ENCODE results near the gene NATD1. TPM values are rescaled to one million over a fixed set of nuclear protein-coding genes. Genes with fewer than 3 reads are reported as not detected.

The NATD1 gene
- total RNA-seq, 1 donor from 2014 or later: 1.6 TPM

DNA sequence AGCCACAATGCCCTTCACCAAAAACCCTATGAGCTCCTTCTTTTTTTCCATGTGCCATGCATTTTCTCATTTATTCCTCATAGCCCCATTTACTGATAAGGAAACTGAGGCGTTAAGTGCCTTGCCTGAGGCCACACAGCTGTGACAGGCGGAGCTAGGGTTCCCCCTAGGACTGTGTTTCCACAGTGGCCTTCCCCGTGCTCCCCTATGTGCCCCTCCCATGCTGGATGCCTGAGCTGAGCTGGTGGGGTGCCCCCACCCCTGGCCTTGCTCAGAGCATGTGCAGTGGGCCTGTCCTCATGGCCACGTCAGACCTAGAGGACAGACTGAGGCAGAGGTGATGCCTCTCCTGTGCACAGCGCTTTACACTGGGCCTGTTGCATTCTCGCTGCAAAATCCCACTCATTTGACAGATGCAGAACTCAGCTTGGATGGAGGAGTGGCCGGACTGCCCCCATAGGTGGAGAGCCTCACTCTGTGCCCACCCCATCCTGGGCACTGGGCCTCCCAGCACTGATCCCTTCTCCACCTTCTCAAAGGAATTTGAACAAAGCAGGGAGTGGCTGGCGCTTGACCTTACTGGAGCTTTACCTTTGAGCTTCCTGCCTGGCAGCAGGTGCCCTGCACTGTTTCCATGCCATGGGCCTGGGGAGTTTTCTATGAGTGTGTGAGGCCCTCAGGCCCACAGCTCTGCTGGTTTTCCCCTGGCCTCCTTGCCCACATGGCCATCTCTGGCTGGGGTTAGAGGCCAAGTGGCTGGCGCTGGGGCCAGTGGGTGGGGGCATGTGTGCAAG lies 33.9 kb upstream of the NATD1 start:
- H3K27ac Mint-ChIP-seq: peak overlapping the region; percentile 91

GRCh38 chr17:21286066-21286770 lies 33.0 kb upstream of the NATD1 start:
- Mint-ChIP-seq H3K9me3 (no peaks in the 10 kb centered on the region), H3K4me1 (ENCODE audit: low read depth) (peaks cover 37% of the 10 kb centered on the region), H3K27ac (peak overlapping the region; percentile 91), H3K4me3 (ENCODE audit: low read depth) (peak overlapping the region; percentile 96), H3K36me3 (ENCODE audit: low read depth) (peaks cover 47% of the 10 kb centered on the region), H3K27me3 (ENCODE audit: low read depth) (no peaks in the 10 kb centered on the region)
- no peak for DNase-seq (ENCODE audit: low spot score)
- intact Hi-C loops (cut with micrococcal nuclease): no loop called here

More for the DNA sequence above, 33.9 kb upstream of the NATD1 start:
- no peaks in the 10 kb centered on the region for H3K27me3 Mint-ChIP-seq (ENCODE audit: low read depth)
- peaks cover 37% of the 10 kb centered on the region for H3K4me1 Mint-ChIP-seq (ENCODE audit: low read depth)
- peak overlapping the region; percentile 96 for H3K4me3 Mint-ChIP-seq (ENCODE audit: low read depth)
- H3K9me3 Mint-ChIP-seq: no peaks in the 10 kb centered on the region
- peaks cover 53% of the 10 kb centered on the region for H3K36me3 Mint-ChIP-seq (ENCODE audit: low read depth)
- no peak for DNase-seq (ENCODE audit: low spot score)
- intact Hi-C loops (cut with micrococcal nuclease): loop anchor here (1.0 kb wide), 2 partner anchors 34 to 170 kb away; partner anchors contain the start of gene NATD1

GRCh38 chr17:21285164-21286065 lies 32.2 kb upstream of the NATD1 start:
- Mint-ChIP-seq H3K36me3 (ENCODE audit: low read depth) (peaks cover 41% of the 10 kb centered on the region), H3K4me1 (ENCODE audit: low read depth) (peaks cover 36% of the 10 kb centered on the region), H3K27me3 (ENCODE audit: low read depth) (no peaks in the 10 kb centered on the region), H3K4me3 (ENCODE audit: low read depth) (peak overlapping the region; percentile 96), H3K9me3 (no peaks in the 10 kb centered on the region), H3K27ac (peak overlapping the region; percentile 91)
- intact Hi-C loops (cut with micrococcal nuclease): no loop called here
- no peak for DNase-seq (ENCODE audit: low spot score)

DNA sequence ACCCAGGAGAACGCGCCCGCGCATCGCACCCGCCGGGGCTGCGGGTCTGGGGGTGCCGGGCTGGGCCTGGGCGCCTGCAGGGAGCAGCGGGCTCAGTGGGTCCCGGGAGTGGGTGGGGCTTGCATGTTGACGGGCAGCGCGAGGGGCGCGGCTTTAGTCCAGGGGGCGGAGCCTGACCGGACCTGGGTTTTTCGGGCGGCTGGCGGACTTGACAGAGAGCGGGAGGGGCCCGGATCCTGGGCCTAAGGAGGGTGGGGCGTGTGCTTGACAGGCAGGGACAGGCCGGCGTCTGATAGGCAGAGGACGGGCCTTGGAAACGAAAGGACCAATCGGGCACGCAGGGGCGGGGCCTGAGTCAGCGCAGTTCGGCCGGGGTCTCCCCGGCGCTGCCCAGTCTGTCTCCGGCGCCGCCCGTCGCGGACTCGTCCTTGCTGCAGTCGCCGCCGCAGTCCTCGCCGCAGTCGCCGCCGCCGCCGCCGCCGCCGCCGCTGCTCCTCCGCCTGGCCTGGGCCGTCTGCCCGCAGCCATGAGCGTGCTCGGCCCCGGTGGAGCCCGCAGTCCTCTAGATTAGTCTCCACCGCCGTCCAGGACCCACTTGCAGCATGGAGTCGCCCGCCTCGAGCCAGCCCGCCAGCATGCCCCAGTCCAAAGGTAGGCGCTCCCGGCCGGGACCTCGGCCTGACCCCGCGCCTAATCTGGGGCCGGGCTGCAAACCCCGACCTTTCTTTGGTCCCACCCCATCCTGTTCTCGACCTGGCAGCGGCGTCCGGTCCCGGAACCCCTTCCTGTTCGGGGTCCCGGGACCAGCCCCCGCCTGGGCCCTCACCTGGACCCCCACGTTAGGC lies 31.3 kb upstream of the NATD1 start, which contains the start of gene MAP2K3:
Gene MAP2K3, plus strand, starts transcription at position 393 of the 845 bp plus-strand sequence. Its CDS starts 210 bp downstream, at position 603.
- intact Hi-C loops (cut with micrococcal nuclease): loop anchor here (1.0 to 5.0 kb wide), 2 partner anchors 38 to 241 kb away; partner anchors contain the start of gene USP22
- no peaks in the 10 kb centered on the region for H3K27me3 Mint-ChIP-seq (ENCODE audit: low read depth)
- peaks cover 40% of the 10 kb centered on the region for H3K36me3 Mint-ChIP-seq (ENCODE audit: low read depth)
- H3K4me1 Mint-ChIP-seq (ENCODE audit: low read depth): peaks cover 44% of the 10 kb centered on the region
- peak within 1 kb of the TSS; percentile 96 for H3K4me3 Mint-ChIP-seq (ENCODE audit: low read depth)
- peak; percentile 97 for DNase-seq (ENCODE audit: low spot score)
- no peaks in the 10 kb centered on the region for H3K9me3 Mint-ChIP-seq
- peak within 1 kb of the TSS; percentile 91 for H3K27ac Mint-ChIP-seq

DNA sequence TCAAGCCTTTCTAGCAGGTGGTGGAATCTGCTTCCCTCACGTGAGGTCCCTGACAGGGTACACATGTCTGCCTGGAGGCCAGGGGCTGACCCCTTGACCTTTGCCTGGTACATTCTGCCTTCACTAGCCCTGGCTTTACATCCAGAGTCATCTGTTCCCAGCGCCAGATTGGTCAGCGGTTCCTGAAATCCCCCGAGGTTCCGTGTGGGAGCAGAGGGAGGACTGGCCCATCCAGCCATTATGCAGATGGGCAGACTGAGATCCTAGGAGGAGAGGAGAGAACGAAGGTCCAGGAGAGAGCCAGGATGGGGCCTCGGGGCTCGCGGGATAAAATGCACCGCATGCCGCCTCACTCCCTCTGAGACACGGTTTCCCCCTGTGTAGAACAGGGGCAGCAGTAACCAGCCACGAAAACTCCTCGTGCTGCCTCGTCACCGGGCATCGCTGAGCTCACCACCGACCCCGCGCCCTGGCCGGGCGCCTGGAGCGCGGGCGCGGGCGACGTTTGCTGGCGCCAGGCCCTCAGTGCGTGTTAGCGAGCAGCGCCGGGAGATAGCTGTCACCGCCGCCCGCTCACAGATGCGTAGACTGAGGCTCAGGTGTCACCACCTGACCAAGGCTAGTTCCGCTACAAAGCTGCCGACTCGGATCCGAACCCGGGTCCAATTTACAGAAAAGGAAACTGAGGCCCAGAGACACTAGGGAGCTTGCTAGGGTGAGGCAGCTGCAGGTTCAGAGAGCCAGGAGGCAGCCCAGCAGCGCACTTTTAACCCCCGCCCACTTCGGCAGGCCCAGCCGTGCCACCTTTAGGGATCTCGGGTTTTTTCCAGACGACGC lies 30.5 kb upstream of the NATD1 start:
- Mint-ChIP-seq H3K27me3 (ENCODE audit: low read depth) (no peaks in the 10 kb centered on the region), H3K4me3 (ENCODE audit: low read depth) (peak overlapping the region; percentile 96), H3K36me3 (ENCODE audit: low read depth) (peaks cover 37% of the 10 kb centered on the region), H3K9me3 (no peaks in the 10 kb centered on the region), H3K27ac (peak overlapping the region; percentile 13), H3K4me1 (ENCODE audit: low read depth) (peaks cover 45% of the 10 kb centered on the region)
- DNase-seq (ENCODE audit: low spot score): no peak
- intact Hi-C loops (cut with micrococcal nuclease): loop anchor here (1.0 to 5.0 kb wide), 2 partner anchors 39 to 240 kb away; partner anchors contain the start of gene USP22

DNA sequence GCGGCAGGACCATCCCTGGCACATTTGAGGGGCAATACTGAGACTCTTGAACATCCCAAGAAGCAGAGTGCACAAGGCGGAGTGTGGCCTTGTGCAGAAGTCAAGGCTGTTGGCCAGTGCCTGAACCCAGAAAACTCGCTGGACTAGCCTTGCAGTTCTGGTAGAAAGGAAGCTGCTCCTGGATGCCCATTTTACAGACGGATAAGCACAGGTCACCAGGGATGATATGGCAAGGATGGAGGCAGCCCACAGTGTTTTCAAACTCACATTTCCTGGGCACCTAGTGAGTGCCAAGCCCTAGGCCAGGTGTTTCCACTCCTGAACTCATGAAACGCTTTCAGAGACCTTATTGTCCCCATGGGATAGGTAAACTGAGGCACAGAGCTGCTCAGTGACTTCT lies 29.6 kb upstream of the NATD1 start:
- Mint-ChIP-seq H3K4me3 (ENCODE audit: low read depth) (no peak overlapping the region), H3K9me3 (no peaks in the 10 kb centered on the region), H3K4me1 (ENCODE audit: low read depth) (peaks cover 43% of the 10 kb centered on the region), H3K27me3 (ENCODE audit: low read depth) (no peaks in the 10 kb centered on the region), H3K36me3 (ENCODE audit: low read depth) (peaks cover 28% of the 10 kb centered on the region), H3K27ac (no peak overlapping the region)
- DNase-seq (ENCODE audit: low spot score): no peak
- intact Hi-C loops (cut with micrococcal nuclease): loop anchor here (5.0 kb wide), 1 partner anchor 39 kb away; no protein-coding TSS in a partner anchor

- no peak for DNase-seq (ENCODE audit: low spot score)
- Mint-ChIP-seq H3K4me3 (ENCODE audit: low read depth) (no peak overlapping the region), H3K36me3 (ENCODE audit: low read depth) (peaks cover 22% of the 10 kb centered on the region), H3K4me1 (ENCODE audit: low read depth) (peaks cover 37% of the 10 kb centered on the region), H3K27ac (no peak overlapping the region), H3K27me3 (ENCODE audit: low read depth) (no peaks in the 10 kb centered on the region), H3K9me3 (no peaks in the 10 kb centered on the region)
- intact Hi-C loops (cut with micrococcal nuclease): loop anchor here (5.0 kb wide), 1 partner anchor 40 kb away; no protein-coding TSS in a partner anchor
These were observed 29.0 kb upstream of the NATD1 start for GRCh38 chr17:21282231-21282630.

- Mint-ChIP-seq H3K36me3 (ENCODE audit: low read depth) (peaks cover under 1% of the 10 kb centered on the region), H3K27me3 (ENCODE audit: low read depth) (no peaks in the 10 kb centered on the region), H3K9me3 (no peaks in the 10 kb centered on the region), H3K4me1 (ENCODE audit: low read depth) (peaks cover 35% of the 10 kb centered on the region), H3K27ac (no peak overlapping the region), H3K4me3 (ENCODE audit: low read depth) (no peak overlapping the region)
- peak; percentile 80 for DNase-seq (ENCODE audit: low spot score)
- intact Hi-C loops (cut with micrococcal nuclease): loop anchor here (1.0 to 5.0 kb wide), 2 partner anchors 42 to 233 kb away; no protein-coding TSS in a partner anchor
These were observed 26.9 kb upstream of the NATD1 start for GRCh38 chr17:21280081-21280518.

GRCh38 chr17:21279582-21279981 lies 26.4 kb upstream of the NATD1 start:
- H3K27ac Mint-ChIP-seq: no peak overlapping the region

GRCh38 chr17:21279198-21279535 lies 26.0 kb upstream of the NATD1 start:
- Mint-ChIP-seq H3K36me3 (ENCODE audit: low read depth) (no peaks in the 10 kb centered on the region), H3K4me3 (ENCODE audit: low read depth) (no peak overlapping the region), H3K4me1 (ENCODE audit: low read depth) (peaks cover 38% of the 10 kb centered on the region), H3K27me3 (ENCODE audit: low read depth) (no peaks in the 10 kb centered on the region), H3K27ac (no peak overlapping the region), H3K9me3 (no peaks in the 10 kb centered on the region)
- intact Hi-C loops (cut with micrococcal nuclease): no loop called here
- no peak for DNase-seq (ENCODE audit: low spot score)

More at GRCh38 chr17:21279582-21279981, 26.4 kb upstream of the NATD1 start:
- intact Hi-C loops (cut with micrococcal nuclease): no loop called here
- Mint-ChIP-seq H3K36me3 (ENCODE audit: low read depth) (no peaks in the 10 kb centered on the region), H3K27me3 (ENCODE audit: low read depth) (no peaks in the 10 kb centered on the region), H3K9me3 (no peaks in the 10 kb centered on the region), H3K4me3 (ENCODE audit: low read depth) (no peak overlapping the region), H3K4me1 (ENCODE audit: low read depth) (peaks cover 38% of the 10 kb centered on the region)
- DNase-seq (ENCODE audit: low spot score): no peak
